Astrocyte of the cerebellum (primary cell): Measurements from ENCODE around the gene PRMT1.

ENCODE experiments used
- DNase-seq: peaks from one replicate; pipeline ENCODE4 v3.0.0-alpha.2; 2011; ENCODE audit warnings: low read depth
- H3K4me3 ChIP-seq: 2 replicates; pipeline ENCODE4 v1.5.1; 2011; ENCODE audit warnings: mild to moderate bottlenecking, low read depth, low read length, moderate library complexity
- in situ Hi-C: cut with HindIII; loops from 2 replicates; pipeline ENCODE4 v1.10.0; 2017; ENCODE audit warnings: low sequenced_read_pairs
- TF ChIP-seq, protein P1 (sequence below): IDR thresholded peaks from 2 replicates; pipeline ENCODE4 v1.5.1; 2012; ENCODE audit warnings: low read length, low read depth, moderate library complexity, mild to moderate bottlenecking; ENCODE audit errors: missing control alignments

Gene PRMT1

DNA sequence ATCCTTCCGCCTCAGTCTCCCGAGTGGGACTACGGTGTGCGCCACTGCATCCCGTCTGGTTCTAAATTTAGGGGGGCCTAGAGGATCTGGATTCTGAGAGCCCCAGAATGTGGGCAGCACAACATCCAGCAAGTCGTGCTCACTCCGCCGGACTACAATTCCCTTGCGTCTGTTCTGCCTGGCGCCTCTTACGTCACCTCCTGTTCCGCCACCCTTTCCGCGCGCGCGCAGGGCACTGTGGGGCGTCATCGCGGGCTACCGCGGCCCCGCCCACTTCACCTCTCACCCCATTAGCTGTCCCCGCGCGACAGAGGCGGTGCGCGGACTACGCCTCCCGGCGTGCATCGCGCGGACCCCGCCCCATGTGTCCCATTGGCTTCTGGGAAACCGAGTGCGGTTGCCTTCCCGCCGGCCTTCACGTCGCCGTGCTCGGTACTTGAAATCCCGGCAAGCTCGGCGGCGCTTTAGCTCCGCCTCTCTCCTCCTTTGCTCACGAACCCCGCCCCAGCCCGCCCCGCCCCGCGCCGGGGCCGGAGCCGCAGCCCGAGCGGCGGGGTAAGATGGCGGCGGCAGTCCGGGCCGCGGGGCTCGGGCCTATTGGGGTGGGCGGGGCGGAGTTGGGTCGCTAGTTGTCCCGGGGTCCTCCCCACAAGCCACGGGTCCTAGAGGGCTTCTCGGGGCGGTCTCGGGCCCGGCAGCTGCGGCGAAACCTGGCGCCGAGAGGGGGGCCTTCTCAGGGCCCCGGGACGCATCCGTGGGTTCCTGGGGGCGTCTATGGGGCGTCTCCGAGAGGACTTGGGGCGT lies 35.2 kb upstream of the PRMT1 start, which contains the start of gene SCAF1:
TSS of gene SCAF1 (plus strand) at position 522 of the 804 bp plus-strand sequence. CDS start 2,818 bp downstream, outside the sequence.
- DNase-seq: peak; percentile 99
- TF ChIP-seq, protein P1, sequence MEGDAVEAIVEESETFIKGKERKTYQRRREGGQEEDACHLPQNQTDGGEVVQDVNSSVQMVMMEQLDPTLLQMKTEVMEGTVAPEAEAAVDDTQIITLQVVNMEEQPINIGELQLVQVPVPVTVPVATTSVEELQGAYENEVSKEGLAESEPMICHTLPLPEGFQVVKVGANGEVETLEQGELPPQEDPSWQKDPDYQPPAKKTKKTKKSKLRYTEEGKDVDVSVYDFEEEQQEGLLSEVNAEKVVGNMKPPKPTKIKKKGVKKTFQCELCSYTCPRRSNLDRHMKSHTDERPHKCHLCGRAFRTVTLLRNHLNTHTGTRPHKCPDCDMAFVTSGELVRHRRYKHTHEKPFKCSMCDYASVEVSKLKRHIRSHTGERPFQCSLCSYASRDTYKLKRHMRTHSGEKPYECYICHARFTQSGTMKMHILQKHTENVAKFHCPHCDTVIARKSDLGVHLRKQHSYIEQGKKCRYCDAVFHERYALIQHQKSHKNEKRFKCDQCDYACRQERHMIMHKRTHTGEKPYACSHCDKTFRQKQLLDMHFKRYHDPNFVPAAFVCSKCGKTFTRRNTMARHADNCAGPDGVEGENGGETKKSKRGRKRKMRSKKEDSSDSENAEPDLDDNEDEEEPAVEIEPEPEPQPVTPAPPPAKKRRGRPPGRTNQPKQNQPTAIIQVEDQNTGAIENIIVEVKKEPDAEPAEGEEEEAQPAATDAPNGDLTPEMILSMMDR: no peak
- in situ Hi-C loops: loop anchor here (10.0 kb wide), 1 partner anchor 127 kb away; the partner anchor contains the start of gene FCGRT
- peak within 1 kb of the TSS; percentile 100 for H3K4me3 ChIP-seq

DNA sequence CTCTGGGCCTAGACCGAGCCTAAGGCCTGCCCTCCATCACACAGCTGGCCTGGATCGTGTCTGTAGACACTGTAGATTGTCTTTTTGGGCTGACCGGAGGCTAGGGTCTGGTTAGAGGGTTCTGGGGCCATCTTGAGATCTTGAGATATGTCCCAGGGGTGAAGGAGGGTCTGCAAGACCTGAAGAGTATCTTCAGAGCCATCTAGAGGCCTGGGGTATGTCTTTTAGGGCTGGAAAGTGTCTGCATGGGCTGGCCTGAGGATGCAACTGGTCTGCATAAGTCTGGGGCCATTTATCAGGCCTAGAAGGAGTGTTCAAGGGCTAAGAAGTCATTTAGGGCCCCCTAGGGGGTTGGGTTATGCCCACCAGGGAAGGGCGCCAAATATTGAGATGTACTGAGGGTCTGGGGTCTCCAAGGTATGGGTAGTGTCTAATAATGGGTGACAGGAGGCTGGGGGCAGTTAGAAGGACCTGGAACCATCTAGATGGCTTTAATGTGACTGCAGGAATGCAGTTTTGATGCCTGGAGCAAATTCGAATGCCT lies 34.5 kb upstream of the PRMT1 start:
- no peak for DNase-seq
- in situ Hi-C loops: loop anchor here (10.0 kb wide), 1 partner anchor 128 kb away; the partner anchor contains the start of gene FCGRT
- peak overlapping the region; percentile 100 for H3K4me3 ChIP-seq
- TF ChIP-seq, protein P1: no peak

DNA sequence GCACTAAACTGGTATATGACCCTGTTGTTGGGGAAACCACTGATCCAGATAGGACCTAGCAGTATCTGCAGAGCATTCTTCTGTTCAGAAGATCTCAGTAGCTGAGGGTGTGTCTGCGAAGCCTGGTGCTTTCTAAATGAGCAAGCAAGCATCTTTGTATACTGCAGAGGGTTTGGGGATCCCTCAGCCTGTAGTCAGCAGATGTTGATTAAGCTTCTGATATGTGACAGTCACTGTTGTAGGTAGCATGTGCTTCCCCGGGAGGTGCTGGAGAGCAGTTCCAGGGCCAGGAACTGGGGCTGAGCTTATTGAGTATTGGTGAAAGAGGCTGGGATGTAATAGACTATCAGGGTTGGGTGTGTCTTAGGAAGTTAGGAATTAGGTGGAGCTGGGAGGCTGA lies 33.6 kb upstream of the PRMT1 start:
- TF ChIP-seq, protein P1: no peak
- DNase-seq: no peak
- in situ Hi-C loops: loop anchor here (10.0 kb wide), 1 partner anchor 129 kb away; the partner anchor contains the start of gene FCGRT
- H3K4me3 ChIP-seq: peak overlapping the region; percentile 100

DNA sequence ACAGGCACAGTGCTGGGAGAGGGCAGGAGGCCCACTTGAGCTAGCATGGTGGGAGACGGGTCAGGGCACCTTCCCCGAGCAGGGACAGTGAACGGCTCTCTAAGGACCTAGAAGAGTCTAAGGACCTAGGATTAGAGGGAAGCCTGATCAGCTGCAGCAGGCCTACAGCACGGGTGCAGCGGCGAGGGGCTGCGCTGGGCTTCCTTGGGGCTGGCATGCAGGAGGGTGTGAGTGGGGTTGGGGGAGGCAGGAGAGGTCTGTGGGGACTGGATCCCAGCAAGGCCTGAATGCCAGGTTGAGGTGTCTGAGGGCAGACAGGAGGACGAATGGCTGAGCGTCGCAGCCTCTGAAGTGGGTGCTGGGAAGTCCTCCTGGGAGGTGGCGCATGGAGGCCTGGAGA lies 31.5 kb upstream of the PRMT1 start:
- DNase-seq: no peak
- TF ChIP-seq, protein P1: no peak
- H3K4me3 ChIP-seq: no peak overlapping the region
- in situ Hi-C loops: loop anchor here (10.0 kb wide), 1 partner anchor 131 kb away; the partner anchor contains the start of gene FCGRT

DNA sequence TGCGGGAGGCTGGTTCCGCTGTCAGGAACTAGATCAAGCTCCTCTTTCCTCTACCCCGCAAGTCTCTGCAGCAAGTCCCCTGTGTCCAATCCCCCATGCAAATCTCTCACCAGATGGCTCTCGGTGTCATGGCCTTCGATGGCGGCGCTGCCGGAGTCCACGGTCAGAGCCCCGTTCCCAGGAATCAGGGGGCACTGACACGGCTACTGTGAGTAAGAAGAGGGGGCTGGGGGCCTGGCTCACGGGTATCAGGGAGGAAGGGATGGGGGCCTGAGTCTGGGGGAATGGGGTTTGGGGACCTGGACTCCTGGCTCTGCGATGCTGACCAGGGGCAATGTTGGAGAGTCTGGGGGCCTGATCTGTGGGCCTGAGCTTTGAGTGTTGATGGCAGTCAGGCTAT lies 31.1 kb upstream of the PRMT1 start:
- H3K4me3 ChIP-seq: no peak overlapping the region
- no peak for DNase-seq
- TF ChIP-seq, protein P1: no peak
- in situ Hi-C loops: loop anchor here (10.0 kb wide), 1 partner anchor 131 kb away; the partner anchor contains the start of gene FCGRT

DNA sequence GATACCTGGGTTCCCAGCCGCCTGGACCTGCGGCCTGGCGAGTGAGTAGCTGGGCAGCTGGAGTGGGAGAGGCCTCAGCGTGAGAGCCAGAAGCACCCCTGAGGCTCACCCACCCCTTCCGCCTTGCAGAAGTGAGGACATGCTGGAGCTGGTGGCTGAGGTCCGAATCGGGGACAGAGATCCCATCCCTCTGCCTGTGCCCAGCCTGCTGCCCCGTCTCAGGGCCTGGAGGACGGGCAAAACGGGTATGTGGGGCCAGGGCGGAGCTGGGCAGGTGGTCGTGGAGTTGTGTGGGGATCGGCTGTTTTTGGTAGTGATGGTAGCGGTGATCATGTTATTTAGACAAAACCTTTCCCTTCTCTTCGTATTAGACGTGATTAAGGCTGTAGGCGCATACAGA lies 30.5 kb upstream of the PRMT1 start:
- no peak overlapping the region for H3K4me3 ChIP-seq
- in situ Hi-C loops: loop anchor here (10.0 kb wide), 1 partner anchor 132 kb away; the partner anchor contains the start of gene FCGRT
- TF ChIP-seq, protein P1: no peak
- DNase-seq: no peak
